Camera-type eye (tissue), 1 donor: ENCODE results near the gene CDHR3. TPM values are rescaled to one million over a fixed set of nuclear protein-coding genes. Genes with fewer than 3 reads are reported as not detected.

Source experiments
- total RNA-seq: library from RNA; depleted of rRNA; stranded (reverse); fragments of >200 nt; gene quantifications from one replicate; pipeline ENCODE4 v1.2.3, GENCODE V29; 2014

The CDHR3 gene, protein sequence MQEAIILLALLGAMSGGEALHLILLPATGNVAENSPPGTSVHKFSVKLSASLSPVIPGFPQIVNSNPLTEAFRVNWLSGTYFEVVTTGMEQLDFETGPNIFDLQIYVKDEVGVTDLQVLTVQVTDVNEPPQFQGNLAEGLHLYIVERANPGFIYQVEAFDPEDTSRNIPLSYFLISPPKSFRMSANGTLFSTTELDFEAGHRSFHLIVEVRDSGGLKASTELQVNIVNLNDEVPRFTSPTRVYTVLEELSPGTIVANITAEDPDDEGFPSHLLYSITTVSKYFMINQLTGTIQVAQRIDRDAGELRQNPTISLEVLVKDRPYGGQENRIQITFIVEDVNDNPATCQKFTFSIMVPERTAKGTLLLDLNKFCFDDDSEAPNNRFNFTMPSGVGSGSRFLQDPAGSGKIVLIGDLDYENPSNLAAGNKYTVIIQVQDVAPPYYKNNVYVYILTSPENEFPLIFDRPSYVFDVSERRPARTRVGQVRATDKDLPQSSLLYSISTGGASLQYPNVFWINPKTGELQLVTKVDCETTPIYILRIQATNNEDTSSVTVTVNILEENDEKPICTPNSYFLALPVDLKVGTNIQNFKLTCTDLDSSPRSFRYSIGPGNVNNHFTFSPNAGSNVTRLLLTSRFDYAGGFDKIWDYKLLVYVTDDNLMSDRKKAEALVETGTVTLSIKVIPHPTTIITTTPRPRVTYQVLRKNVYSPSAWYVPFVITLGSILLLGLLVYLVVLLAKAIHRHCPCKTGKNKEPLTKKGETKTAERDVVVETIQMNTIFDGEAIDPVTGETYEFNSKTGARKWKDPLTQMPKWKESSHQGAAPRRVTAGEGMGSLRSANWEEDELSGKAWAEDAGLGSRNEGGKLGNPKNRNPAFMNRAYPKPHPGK
- total RNA-seq = 4.8 TPM

DNA sequence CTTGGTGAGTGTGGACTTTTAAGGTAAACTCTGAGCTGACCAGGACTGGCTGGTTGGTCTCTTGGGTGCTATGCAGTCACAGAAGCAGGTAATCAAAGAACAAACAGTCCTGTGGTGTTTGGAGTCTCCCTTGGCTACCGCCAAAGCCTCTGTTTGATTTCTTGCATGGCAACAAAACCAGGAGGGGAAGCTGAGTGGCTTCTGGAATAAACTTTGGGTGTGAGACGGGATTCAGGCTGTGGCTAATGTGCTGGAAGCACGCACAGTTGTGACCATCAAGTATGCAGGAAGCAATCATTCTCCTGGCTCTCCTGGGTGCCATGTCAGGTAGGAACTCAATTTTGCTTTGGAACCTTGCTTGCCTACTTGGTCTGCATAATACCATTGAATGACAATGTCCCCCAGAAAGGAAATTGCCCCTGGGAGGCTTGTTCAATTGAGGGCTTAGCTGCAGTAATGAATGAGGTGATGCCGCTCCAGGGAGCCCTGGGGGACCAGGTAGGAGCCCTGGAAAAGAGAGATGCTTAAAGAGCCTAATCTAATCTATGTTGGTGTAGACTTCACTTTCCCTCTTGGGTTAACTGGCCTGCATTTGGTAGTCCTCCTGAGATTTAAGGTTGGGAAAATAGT, at the start of gene CDHR3:
TSS of gene CDHR3 (plus strand) at position 227 of the 630 bp plus-strand sequence. CDS start at position 282, 55 bp downstream.

Other genes with a start within 250 kb of the CDHR3 start
- 19.2 TPM for gene ATXN7L1, start 86.7 kb upstream of the CDHR3 start, total RNA-seq
- gene SYPL1, start 149.0 kb downstream of the CDHR3 start, total RNA-seq = 57.1 TPM